ENCODE results near the gene FCHSD2.
"Not testable (repeated sequence)": the region's sequence is repeated elsewhere in the genome, so short reads cannot be mapped to it uniquely, and the experiment has no call there.

The FCHSD2 gene

GRCh38 chr11:72926076-72926475 lies 216.0 kb downstream of the FCHSD2 start:
- DNase-seq (ENCODE audit: low read depth), result no peak

GRCh38 chr11:72925656-72926055 lies 216.5 kb downstream of the FCHSD2 start:
- no peak for DNase-seq (ENCODE audit: low read depth)

DNA sequence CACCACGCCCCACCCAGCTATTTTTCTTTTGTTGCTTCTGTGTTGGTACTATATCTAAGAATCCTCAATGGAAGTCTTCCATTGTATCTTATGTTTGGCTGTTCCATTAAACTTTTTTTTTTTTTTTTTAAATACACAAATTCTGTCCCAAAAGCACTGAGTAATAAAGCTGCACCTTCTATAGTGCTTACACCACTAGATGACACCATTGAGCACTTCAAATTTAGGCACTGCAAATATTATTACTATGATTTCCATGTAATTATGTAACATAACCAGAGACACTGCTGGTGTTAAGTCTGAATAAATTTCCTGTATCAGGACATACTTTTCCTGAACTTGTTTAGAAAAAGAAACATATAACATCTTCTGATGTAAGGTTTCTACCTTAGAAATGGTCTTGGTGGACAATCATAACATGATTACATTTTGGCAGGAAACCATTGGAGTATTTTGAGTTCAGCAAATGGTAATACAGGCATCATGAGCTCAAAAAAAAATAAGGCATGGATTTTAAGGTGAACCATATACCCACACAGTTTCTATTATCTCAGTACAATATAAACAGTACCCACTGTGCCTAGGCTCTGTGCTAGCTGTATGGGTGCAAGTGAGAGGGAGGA lies 217.4 kb downstream of the FCHSD2 start:
- no peak for DNase-seq (ENCODE audit: low read depth)

DNA sequence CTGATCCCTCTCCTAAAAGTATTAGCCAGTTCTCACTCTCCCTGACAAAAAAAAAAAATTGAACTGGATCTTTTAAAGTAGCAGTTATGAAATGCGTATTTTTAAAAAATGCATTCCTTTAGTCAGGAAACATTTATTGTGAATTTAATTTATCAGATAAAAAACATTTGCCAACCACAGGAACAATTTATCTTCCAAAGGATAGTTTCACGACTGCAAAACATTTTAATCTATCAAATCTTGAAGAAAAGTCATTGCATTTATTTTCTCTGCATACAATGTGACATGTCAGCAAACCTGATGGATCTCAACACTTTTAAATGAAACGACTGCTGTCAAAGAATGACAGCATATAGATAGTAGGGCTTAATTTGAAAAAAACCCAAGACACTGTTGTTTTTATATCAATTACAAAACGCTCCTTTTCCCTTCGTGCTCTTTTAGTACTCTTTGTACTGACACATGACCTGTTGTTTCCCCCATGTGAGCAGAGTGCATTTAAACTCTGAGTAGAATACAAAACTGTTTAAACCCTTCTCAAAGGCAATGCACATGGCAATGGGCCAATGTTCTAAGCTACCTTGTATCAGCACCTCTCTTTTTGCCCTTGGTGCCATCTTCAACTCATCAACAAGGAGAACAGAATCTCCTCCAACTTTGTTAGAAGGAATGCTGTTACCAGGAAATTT lies 220.9 kb downstream of the FCHSD2 start:
- DNase-seq (ENCODE audit: low read depth), result no peak

- no peak for DNase-seq (ENCODE audit: low read depth)
These were observed 222.1 kb downstream of the FCHSD2 start for GRCh38 chr11:72920001-72920400.

- no peak for DNase-seq (ENCODE audit: low read depth)
These were observed 223.3 kb downstream of the FCHSD2 start for GRCh38 chr11:72918851-72919250.

DNA sequence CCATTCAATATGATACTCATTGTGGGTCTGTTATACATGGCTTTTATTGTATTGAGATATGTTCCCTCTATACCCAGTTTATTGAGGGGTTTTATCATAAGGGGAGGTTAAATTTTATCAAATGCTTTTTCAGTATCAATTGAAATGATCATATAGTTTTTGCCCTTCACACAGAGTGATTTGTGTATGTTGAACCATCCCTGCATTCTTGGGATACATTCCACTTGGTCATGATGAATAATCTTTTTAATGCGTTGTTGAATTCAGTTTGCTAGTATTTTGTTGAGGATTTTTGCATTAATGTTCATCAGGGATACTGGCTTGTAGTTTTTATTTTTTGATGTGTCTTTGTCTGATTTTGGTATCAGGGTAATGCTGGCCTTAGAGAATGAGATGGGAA lies 229.9 kb downstream of the FCHSD2 start:
- no peak for DNase-seq (ENCODE audit: low read depth)

DNA sequence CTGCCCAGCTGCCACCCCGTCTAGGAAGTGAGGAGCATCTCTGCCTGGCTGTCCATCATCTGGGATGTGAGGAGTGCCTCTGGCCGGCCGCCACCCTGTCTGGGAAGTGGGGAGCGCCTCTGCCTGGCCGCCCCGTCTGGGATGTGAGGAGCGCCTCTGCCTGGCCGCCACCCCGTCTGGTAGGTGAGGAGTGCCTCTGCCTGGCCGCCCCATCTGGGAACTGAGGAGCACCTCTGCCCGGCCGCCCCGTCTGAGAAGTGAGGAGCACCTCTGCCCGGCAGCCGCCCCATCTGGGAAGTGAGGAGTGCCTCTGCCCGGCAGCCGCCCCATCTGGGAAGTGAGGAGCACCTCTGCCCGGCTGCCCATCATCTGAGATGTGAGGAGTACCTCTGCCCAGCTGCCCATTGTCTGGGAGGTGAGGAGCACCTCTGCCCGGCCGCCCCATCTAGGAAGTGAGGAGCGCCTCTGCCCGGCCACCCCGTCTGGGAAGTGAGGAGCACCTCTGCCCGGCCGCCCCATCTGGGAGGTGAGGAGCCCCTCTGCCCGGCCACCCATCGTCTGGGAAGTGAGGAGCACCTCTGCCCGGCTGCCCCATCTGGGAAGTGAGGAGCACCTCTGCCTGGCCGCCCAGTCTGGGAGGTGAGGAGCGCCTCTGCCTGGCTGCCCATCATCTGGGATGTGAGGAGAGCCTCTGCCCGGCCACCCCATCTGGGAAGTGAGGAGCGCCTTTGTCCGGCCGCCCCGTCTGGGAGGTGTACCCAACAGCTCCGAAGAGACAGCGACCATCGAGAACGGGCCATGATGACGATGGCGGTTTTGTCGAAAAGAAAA lies 232.3 kb downstream of the FCHSD2 start:
- DNase-seq (ENCODE audit: low read depth), result not testable (repeated sequence)

DNA sequence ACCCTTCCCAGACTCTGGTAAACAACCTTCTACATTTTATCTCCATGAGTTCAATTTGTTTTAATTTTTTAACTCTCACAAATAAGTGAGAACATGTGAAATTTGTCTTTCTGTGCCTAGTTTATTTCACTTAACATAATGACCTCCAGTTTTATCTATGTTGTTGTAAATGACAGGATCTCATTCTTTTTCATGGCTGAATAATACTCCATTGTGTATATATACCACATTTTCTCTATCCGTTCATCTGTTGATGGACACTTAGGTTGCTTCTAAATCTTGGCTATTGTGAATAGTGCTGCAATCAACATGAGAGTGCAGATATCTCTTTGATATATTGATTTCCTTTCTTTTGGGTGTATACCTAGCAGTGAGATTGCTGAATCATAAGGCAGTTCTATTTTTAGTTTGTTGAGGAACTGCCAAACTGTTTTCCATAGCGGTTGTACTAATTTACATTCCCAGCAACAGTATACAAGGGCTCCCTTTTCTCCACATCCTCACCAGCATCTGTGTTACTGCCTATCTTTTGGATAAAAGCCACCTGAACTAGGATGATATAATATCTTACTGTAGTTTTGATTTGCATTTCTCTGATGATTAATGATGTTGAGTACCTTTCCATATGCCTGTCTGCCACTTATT lies 234.0 kb downstream of the FCHSD2 start:
- no peak for DNase-seq (ENCODE audit: low read depth)

- DNase-seq (ENCODE audit: low read depth), result no peak
These were observed 238.1 kb downstream of the FCHSD2 start for GRCh38 chr11:72904016-72904415.

GRCh38 chr11:72901374-72901773 lies 240.7 kb downstream of the FCHSD2 start:
- no peak for DNase-seq (ENCODE audit: low read depth)

- DNase-seq (ENCODE audit: low read depth), result no peak
These were observed 242.1 kb downstream of the FCHSD2 start for GRCh38 chr11:72900013-72900412.

GRCh38 chr11:72899238-72899637 lies 242.9 kb downstream of the FCHSD2 start:
- no peak for DNase-seq (ENCODE audit: low read depth)

- DNase-seq (ENCODE audit: low read depth), result no peak
These were observed 244.6 kb downstream of the FCHSD2 start for GRCh38 chr11:72897506-72897905.

DNA sequence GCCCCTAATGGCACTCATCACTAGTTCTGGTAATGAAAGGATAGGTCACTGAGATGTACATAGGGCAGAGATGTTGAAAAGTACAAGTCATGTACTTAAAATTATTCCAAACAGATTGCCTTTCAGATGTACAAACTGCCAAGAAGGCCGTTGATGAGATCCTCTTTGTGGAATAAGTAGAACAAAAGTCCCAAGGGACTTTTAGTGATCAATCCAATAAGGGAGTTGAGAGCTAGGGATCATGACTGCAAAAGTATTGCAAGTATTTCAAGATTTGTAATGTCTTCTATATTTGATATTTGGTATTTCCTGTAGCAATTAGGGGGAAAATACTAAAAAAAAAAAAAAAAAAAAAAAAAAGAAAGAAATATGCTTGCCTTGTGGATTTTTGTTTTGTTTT lies 245.7 kb downstream of the FCHSD2 start:
- DNase-seq (ENCODE audit: low read depth), result no peak

DNA sequence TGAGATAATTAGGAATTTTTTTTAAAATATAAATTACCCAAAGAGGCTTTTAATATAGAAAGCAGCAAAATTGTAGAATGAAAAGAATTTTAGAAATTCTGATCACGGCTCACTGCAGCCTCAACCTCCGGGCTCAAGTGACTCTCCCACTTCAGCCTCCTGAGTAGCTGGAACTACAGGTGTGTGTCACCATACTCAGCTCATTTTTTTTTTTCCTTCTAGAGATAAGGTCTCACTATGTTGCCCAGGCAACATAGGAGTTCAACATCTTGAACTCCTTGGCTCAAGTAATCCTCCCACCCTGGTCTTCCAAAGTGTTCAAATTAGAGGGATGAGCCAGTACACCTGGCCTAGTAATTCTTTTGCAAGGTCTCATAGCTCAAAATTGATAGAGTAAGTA lies 251.2 kb downstream of the FCHSD2 start:
- DNase-seq (ENCODE audit: low read depth), result no peak

DNA sequence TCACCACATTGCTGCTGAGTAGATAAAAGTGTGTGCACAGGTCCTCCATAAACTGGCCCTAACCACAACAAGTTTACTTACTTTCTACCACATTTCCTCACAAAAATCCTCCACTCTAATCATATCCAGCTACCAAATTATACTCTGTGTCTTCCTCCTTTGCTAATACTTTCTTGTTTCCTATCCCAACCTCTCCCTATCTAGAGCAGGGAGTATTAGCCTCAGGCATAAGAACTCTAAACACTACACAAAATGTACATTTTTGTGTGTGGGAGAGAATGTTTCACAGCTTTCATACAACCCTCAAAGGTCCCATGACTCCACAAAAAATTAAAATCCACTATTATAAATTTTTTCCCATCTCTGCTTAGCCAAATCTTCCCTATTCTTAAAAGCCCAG lies 255.5 kb downstream of the FCHSD2 start:
- no peak for DNase-seq (ENCODE audit: low read depth)

DNA sequence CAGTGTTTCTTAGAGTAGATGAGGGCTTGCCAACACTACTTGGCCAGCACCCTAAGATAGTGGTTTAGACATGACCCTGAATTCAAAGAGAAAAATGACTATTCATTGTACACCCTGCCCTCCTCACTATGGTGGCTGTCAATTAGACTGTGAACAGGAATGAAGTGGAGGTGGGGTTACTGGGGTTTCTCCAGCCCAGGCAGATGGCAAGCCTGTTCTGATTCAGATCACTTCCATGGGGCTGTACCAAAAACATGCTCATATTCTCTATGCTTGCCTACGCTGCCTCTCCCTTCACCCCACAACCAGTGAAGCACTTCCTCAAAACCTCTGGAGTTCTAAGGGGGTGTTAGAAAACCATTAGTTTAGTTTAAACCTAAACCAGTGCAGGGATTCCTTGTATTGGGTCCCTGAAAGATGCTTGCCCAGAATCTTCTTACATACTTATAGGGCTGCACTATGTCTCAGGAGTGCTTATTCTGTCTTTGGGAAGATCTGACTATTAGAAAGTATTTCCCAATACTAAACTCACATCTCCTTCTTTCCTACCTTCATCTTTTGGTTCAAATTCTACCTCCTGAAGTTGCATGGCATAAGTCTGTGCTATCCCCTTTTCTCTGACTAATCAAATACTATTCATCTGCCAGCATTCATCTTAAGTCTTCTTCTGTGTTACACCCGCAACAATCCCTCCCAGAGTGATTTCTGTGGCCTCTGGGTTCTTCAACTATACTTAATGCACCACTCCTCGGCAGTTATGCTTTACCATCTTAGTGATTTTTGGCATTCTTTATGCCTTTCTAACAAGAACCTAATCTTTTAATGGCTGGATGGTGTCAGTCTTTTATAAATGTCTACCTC lies 256.1 kb downstream of the FCHSD2 start:
- no peak for DNase-seq (ENCODE audit: low read depth)

GRCh38 chr11:72876147-72876546 lies 266.0 kb downstream of the FCHSD2 start:
- no peak for DNase-seq (ENCODE audit: low read depth)

DNA sequence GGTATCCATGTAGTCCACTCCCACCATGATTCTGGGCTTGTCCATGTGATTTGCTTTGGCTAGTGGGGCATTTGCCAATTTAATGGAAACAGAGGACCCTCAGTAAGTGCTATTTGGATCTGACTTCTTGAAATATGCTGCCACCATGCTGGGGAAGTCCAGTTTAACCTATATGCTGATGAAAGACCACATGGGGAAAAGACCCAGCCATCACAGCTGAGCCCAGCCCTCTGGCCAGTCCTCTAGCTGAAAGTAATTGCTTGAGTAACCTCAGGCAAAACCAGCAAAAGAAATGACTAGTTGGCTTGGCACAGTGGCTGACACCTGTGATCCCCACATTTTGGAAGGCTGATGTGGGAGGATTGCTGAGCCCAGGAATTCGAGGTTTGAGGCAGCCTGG lies 266.4 kb downstream of the FCHSD2 start:
- no peak for DNase-seq (ENCODE audit: low read depth)

DNA sequence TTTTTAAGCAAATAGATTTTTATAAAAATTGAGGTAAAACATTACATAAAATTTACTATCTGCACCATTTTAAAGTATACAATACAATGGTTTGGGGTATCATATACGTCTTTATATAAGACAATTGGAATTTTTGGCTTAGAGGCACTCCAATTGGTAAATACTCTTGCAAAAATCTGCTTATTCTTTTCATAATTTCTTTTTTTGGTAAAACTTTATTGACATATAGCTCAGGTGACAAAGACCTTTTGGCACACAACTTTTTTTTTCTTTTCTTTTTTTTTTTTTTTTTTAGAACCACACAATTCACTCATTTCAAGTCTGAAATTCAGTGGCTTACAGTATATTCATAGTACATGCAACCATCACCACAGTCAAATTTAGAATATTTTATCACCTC lies 270.1 kb downstream of the FCHSD2 start:
- no peak for DNase-seq (ENCODE audit: low read depth)

- no peak for DNase-seq (ENCODE audit: low read depth)
These were observed 271.0 kb downstream of the FCHSD2 start for GRCh38 chr11:72871119-72871518.

All from activated T-cell treated with anti-CD3 and anti-CD28 coated beads for 48 hours (primary cell).